ENCODE data around the gene LRRC25.

Gene LRRC25

DNA sequence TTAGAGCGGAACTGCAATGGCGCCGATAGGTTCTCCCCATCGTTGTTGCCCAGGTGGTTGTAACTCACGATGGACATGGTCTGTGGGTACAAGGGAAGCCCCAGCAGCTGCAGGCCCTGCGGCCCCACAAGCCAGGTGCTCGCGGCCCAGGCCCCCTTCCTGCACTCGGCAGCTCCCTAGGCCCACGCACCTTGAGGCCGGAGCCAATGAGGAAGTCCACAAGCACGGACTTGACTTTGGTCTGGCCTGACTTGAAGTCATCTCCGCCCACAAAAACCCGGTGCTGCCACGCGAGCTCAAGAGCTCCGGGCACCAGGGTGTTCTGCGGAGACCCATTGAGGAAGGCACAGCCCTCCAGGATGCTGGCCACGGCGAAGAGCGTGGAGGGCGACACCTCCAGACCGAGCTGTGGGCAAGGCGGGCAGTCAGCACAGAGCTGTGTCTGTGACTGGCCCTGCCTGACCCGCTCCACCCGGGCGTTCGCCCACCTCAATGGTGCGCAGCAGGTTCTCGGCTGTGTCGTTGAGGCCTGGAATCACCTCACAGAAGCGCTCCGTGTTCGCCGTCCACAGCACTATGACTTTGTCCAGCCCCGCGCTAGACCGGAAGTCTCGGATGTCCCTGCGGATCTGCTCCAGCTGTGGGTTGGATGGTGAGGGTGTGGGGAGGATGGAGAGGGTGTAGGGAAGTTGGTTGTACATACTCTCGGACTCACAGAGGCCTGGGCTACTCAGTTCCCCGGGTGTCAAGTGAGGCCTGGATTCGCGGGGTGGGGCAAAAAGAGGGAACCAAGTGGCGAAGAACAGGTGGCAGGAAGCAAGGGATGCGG lies 38.6 kb upstream of the LRRC25 start:
- no peak for DNase-seq (ENCODE audit: low read depth in 1 of 2, low spot score in 1 of 2)

DNA sequence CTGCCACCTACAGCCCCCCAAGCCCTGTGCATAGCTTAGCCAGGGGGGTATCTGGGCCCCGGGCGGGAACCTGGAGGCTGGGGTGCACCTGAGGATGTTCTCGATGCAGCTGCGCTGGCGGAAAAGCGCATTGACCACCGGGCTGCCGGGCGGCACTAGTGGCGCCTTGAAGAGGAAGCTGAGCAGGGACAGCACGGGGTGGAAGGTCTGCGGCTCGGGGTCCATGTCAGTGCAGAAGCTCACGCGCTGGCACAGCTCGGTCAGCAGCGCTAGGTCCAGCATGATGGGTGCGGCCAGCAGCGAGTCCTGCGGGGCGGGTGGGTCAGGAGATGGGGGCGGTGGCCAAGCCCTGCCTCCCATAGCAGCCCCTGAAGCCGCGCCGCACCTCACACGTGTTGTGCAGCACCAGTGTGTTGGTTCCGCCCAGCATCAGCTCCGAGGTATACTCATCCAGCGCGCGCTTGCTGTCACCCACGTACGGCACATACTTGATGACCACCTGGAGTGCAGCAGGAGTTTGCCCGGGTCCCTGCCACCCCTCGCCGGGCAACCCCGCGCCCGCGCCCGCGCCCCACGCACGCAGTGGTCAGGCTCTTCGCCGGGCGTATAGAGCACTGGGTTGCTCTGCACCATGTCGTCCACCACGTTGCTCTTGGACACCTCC lies 37.9 kb upstream of the LRRC25 start:
- no peak for DNase-seq (ENCODE audit: low read depth in 1 of 2, low spot score in 1 of 2)

DNA sequence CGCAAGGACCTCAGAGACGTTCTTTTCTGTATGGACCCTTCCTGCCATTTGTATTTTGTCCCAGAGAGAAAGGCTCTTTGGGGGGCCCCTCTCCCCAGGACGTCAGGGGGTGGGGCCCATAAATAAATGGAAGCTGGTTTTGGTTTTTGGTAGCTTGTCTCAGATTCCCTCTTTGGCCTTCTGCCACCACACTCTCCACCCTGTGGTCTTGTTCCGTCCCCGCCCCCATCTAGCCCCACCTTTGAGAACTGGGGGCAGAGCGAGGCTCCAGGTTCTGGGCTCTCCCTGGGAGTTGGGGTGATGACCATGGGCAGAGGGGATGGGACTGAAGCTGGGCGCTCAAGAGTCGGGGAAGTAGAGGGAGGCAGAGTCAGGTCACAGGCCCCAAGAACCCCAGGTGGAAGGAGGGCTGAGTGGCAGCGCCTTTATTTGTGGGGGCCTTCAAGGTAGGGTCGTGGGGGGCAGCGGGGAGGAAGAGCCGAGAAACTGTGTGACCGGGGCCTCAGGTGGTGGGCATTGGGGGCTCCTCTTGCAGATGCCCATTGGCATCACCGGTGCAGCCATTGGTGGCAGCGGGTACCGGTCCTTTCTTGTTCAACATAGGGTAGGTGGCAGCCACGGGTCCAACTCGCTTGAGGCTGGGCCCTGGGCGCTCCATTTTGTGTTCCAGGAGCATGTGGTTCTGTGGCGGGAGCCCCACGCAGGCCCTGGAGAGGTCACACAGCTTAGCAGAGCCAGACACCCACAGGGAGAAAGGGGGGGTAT lies 37.2 kb upstream of the LRRC25 start:
- no peak for DNase-seq (ENCODE audit: low read depth in 1 of 2, low spot score in 1 of 2)

DNA sequence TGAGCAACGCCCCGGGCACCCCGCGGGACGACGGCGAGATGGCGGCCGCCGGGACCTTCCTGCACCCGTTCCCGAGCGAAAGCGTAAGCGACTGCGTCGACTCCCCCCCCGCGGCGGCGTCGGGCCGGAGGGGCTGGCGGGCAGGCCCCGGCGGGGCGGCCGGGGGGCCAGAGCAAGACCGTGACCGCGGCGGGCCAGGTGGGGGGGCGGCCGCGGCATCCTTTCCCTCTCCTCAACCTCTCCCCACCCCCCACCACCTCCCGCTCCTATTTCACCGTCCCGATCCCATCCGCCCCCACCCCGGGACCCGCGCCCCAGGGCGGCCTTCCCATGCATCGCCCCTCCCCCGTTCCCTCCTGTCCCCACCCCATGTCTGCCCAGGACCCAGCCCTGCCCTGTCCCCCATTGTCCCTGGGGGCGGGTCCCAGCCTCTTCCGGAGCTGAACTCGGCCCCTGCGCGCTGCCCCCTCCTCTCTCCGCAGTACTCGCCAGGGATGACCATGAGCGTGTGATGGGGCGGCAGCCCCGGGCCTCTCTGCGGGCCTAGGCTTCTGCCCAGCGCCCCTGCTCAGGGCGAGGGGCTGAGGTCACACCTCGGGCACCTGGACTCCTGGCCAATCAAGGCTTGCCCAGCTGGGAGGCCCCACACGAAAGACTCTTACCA lies 36.4 kb upstream of the LRRC25 start:
- DNase-seq (ENCODE audit: low read depth in 1 of 2, low spot score in 1 of 2) = no peak

DNA sequence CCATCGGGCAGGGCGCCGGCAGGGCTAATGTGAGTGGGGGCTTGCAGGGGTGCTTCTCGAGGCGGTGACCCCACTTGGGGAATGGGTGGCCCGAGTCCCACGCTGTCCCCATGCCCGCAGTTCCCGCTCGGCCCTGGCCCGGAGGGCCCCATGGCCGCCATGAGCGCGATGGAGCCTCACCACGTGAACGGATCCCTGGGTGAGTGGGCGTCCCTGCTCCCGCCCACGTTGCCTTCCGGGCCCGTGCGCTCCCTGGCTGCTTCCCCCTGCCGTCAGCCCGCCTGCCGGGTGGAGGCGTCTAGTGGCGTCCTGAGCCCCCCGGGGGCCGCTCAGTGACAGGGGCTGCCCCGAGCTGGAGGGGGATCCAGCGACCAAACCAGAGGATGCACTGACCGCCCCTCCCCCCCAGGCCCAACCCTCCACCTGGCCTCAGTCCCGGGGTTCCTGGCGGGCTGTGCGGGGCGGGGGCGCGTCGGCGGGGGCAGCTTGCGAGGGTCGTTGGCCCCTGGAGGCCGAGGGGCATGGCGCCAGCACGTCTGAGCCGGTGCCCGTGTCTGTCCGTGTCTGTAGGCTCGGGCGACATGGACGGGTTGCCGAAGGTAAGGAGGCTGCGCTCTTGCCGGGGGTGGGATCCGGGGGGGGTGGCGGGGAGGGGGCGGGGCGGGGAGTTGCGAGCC lies 35.7 kb upstream of the LRRC25 start:
- no peak for DNase-seq (ENCODE audit: low read depth in 1 of 2, low spot score in 1 of 2)

DNA sequence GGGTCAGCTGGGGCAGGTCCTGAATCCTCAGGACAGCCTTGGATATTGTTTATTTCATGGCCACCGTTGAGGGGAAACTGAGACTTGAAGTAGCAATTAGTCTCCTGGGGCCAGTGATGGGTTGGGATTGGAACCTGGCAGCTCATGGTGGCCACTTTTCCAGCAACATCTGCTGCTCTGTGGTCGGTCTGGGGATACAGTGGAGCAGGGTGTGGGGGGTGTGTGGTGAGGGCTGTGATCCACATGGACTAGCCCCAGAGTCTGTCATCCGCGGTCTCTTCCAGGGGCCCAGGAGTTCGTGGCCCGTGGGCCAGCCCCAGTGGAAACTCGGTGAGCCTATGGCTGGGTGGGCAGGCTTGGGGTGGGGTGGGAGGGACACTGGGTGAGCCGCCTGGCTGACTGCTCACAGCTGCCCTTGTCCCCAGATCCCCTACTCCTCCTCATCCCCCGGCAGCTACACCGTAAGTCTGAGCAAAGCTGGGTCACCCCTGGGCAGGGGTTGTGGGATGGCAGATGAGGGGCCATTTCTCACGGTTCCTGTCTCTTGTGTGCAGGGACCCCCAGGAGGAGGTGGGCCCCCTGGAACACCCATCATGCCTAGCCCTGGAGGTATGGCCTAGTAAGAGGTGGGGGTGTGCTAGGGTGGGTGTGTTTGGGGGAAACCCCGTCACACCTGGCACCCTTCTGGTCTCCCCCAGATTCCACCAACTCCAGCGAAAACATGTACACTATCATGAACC lies 35.0 kb upstream of the LRRC25 start:
- DNase-seq (ENCODE audit: low read depth in 1 of 2, low spot score in 1 of 2) = no peak

DNA sequence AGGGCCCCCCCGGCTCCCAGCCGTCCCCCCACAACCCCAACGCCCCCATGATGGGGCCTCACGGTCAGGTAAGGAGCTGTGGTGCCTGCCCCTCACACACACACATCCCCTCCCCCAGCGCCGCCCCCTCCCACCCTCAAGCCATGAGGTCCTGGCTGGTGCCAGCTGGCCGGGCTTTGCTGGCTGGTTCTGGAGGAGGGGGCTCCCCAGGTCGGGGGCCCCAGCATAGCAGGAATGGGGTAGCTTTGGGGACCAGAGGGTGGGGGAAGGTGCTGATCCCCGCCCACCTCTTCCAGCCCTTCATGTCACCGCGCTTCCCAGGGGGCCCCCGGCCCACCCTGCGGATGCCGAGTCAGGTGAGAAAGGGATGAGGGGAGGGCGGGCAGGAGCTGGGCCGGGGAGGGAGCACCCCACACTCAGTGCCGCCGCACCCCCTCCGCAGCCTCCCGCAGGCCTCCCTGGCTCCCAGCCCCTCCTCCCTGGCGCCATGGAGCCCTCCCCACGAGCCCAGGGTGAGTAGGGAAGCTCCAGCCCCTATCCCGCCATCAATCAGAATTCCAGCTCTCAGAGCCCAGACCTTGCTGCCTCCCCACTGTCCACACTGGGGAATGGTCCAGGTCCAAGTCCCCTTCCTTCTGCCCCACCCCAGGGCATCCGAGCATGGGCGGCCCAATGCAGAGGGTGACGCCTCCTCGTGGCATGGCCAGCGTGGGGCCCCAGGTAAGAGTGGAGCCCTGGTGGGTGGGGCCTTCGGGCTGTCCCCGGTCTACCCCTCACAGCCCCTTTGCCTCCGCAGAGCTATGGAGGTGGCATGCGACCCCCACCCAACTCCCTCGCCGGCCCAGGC lies 34.2 kb upstream of the LRRC25 start:
- no peak for DNase-seq (ENCODE audit: low read depth in 1 of 2, low spot score in 1 of 2)

DNA sequence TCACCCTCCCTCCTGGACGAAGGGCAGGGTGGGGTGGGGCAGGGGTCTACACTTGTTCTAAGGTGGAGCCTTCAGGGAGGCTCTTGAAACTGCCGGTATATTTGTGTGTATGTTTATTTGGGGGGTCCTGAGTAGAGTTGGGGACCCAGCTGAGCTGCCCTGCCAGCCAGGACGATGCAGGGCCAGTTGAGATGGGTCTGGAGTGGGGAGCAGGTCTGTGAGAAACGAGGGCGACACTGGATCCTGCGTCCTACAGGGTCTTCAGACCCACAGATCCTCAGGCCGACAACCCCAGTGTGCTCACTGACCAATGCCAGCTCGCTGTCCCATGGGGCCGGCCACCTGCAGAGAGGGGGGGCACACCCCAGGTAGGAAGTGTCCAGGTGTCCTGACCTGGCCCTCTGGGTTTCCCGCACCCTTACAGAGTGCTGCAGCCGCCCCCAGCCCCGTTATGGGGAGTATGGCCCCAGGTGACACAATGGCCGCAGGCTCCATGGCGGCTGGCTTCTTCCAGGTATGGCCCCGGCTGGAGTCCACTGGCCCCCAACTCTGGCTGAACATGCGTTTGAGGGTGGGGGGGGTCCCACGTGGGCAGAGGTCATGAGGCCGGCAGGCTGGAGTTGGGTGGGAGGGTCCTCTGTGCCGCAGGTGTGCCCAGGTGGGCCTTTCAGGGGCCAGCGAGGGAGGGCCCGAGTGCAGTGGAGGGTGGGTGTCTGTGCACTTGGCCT lies 33.2 kb upstream of the LRRC25 start:
- no peak for DNase-seq (ENCODE audit: low read depth in 1 of 2, low spot score in 1 of 2)

DNA sequence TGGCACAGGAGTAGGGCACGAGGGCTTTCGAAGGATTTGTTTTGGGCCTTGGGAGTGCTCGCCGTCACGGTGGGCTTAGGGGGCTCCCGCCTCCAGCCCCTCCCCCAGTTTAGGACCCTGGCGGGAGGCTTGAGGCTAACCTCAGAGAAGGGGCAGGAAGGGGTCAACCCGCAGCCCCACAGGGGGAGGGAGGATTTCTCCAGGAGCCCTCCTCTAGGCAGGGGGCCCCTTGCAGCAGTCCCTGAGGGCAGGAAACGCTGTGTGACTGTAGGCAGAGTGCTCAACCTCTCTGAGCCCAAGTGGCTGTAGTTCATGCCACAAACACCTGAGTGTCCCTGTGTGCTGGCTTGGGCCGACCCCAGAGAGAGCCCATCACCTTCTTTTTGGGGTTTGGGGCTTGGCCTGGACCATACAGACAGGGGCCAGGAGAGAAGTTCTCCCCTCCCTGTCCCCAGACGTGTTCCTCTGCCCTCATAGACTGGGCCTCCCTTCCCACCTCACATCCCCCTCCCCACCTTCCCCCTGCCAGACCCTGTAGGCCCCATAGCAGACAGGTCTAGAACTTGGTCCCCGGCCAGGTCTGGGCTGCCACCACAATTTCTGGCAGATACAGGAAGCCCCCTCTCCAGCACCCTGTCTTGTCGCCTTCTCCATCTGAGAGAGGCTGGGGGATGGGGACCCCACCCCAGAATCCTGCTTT lies 32.4 kb upstream of the LRRC25 start:
- no peak for DNase-seq (ENCODE audit: low read depth in 1 of 2, low spot score in 1 of 2)

DNA sequence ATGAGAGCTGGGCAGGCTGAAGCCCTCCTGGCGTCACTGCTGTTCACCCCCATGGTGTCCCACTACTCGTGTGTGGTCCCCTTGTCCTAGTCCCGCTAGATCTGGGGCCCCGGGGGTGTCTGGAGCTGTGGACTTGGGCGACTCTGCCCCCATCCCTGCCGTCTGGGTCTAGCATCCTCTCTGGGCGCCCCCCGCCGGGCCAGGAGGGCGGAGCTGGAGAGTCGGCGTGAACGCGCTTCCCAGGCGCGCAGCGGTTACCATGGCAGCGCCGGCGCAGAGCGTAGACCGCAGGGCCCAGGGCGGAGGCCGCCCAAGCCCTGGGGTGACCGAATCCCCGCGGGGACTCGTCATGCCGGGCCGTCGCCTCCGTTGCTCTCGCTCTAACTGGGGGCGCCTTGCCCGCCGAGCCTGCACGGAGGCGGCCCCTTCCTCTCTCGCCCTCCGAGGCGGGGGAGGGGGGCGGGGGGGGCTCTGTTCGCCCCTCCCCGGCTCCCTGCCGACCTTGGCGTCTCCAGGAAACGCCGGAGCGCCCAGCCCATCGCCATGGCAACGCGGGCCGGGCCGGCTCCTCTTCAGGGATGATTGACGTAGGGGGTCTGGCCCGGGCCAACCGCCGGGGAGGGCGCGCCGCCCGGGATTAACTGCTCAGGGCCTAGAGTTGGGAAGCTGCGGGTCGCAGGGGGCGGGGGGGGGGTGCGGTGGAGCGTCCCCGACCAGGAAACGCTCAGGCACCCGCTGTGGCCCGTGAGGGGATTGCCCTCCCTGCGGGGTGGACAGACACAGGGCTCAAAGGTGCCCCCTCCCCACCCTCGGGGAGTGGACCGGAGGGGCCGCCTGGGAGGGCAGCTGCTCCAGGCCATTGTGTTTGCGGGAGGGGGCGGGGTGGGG lies 31.6 kb upstream of the LRRC25 start:
- peak; percentile 68 to 69 for DNase-seq (ENCODE audit: low read depth in 1 of 2, low spot score in 1 of 2)

DNA sequence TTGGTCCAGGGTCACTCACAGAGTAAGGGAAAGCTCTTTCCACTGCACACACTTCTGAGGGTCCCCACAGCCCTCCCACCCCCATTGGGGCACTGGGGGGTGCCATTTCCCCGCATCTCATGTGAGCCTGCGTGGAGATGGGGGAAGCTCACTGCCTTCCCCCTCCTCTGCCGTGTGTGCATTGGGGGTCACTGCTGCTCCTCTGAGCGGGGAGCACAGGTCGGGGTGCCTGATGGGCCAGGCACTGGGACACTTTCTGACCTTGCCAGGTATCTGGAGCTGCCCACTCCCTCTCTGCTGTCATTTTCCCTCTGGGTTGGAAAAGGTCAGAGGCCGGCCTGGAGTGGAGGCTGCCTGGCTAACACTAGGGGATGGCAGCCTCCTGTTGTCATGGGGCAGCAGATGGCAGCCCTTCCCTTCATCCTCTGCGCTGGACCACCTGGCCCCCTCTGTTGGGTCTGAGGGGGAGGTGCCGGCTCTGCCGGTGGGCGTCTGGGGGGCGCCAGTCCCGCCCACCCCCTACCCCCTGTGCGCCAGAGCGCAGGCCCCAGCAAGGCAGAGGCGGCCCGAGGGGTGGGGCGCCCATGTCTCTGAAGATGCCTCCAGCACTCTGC lies 30.9 kb upstream of the LRRC25 start:
- no peak for DNase-seq (ENCODE audit: low read depth in 1 of 2, low spot score in 1 of 2)

DNA sequence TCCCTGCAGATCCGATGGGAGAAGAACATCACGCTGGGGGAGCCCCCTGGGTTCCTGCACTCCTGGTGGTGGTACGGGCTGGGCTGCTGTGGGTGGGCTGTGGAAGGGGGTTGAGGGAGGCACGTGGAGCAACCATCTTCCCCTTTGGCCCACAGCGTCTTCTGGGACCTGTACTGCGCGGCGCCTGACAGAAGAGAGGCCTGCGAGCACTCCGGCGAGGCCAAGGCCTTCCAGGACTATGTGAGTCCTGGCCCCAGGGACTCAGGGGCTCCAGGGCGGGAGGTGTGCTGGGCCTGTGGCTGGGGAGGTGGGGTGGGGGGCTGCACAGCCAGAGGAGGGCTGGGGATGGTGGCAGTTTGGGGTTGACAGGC lies 30.3 kb upstream of the LRRC25 start:
- DNase-seq (ENCODE audit: low read depth in 1 of 2, low spot score in 1 of 2) = no peak

DNA sequence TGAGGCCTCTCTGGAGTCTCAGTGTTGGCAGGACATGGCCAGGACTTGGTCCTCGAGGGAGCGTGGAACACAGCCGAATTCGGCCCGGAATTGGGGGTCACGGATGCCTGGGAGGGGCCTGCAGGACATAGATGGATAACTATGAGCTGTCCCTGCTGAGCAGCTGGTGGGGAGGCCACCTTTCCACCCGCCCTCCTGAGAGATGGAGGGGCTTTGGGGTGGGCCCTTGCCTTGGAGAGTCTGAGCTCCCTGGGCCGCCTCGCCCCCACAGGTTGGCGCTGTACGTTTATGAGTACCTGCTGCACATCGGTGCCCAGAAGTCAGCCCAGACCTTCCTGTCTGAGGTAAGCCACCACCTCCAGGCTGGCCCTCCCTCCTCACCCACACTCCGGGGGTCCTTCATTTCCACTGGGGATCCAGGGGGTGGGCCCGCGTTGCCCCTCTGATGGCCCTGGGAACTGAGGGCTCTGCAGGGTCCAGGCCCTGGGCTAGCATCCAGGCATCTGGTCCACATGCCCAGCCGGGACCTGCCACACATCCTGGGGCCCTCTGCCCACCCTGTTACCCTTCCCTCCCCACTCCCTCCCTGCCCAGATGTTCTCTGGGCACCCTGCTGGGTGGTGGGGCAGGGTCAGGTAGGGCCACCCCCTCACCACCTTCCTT lies 29.8 kb upstream of the LRRC25 start:
- no peak for DNase-seq (ENCODE audit: low read depth in 1 of 2, low spot score in 1 of 2)

DNA sequence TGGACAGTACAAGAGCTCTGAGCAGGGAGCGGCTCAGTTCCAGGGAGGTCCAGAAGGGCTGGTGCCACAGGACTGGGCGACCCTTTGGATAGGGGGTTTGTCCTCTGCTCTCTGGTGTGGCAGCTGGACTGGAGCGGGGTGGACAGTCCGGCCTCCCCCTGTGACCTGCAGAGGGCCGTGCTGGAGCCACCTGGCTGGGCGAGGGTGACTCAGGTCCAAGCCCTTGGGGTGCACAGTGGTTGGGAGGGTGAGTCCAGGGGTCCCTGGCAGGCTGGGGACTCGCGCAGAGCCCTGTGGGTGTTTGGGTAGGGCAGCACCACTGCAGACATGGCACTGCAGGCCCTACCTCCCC lies 29.0 kb upstream of the LRRC25 start:
- DNase-seq (ENCODE audit: low read depth in 1 of 2, low spot score in 1 of 2) = no peak

DNA sequence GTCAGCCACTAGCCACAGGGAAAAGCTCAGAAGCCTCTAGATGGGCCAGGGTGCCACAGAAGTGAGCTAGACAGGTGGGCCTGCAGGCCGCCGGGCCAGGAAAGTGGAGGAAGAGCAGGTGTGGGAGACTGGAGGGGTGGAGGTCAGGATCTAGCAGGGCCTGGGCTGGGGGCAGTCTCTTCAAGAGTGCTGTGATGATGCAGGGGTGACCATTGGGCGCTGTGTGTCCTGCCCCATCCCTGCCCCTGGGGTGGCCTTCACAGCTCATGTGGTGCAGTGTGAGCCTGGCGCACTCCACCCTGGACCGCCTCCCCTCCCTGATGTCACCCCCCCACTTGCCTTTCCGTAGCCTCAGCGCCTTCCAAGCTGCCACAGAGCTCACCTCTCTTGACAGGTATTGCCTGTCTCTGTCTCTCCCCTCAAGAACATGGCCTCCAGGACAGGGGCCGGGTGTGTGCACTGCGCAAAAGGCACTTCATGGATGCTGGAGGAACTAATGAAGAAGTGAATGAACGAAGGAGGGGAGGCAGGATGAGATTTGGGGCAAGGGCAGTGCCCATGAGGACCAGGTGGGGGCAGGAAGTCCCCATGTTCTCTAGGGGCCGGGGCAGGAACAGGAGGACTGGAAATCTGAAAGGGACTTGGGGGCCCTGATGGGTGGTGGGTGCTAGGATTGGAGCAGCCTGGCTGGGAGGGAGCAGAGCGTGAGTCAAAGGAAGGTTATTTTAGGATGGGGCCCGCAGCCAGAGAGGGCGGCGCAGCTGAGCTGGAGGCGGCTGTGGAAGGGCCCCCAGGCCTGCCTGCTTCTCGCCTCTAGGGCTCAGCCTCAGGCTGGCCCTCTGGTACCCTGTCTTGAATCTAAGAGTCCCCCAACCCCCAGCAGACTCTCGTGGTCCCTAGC lies 28.3 kb upstream of the LRRC25 start:
- DNase-seq (ENCODE audit: low read depth in 1 of 2, low spot score in 1 of 2) = no peak
